ENCODE results near the gene FBXW11.

GRCh38 chr5:171901764-171902163 is 104.7 kb downstream of the FBXW11 start:
- no peak for TF ChIP-seq POLR2A (IDR thresholded peaks at IDR 0.05; ENCODE audit: low read length)
- TF ChIP-seq GATA1 (IDR thresholded peaks at IDR 0.05; ENCODE audit: low read depth, low read length), result no peak

Measured in erythroblast (primary cell).